Calu3 (cell line): ENCODE measurements around the gene HDAC4. TPM values are rescaled to one million over a fixed set of nuclear protein-coding genes. Genes with fewer than 3 reads are reported as not detected.

Experiments used
- BruUV-seq: library from RNA; stranded (reverse); fragments of 400-500 nt; replicated peaks from 2 replicates; lab custom pipeline; 2021; lab: Mats Ljungman, UMichigan
- CTCF ChIA-PET: fragments of 300-600 bp; sonication (Branson Sonifier 250); formaldehyde crosslinking; loops from one replicate; lab custom pipeline; 2022; ENCODE audit warnings: antibody characterized with exemption; lab: Charles Lee
- DNase-seq: peaks from one replicate; pipeline ENCODE4 v3.0.0; 2022
- H3K27ac Mint-ChIP-seq: one replicate; pipeline ENCODE4 v1.8.0; 2022; ENCODE audit warnings: mixed read lengths; ENCODE audit not compliant: unreplicated experiment
- H3K27me3 Mint-ChIP-seq: one replicate; pipeline ENCODE4 v1.8.0; 2022; ENCODE audit warnings: mixed read lengths; ENCODE audit not compliant: unreplicated experiment
- H3K36me3 Mint-ChIP-seq: one replicate; pipeline ENCODE4 v1.8.0; 2022; ENCODE audit warnings: mild to moderate bottlenecking, moderate library complexity, mixed read lengths; ENCODE audit not compliant: insufficient read depth, unreplicated experiment
- H3K4me1 Mint-ChIP-seq: one replicate; pipeline ENCODE4 v1.8.0; 2022; ENCODE audit warnings: mild to moderate bottlenecking, low read depth, mixed read lengths; ENCODE audit not compliant: unreplicated experiment
- H3K4me3 Mint-ChIP-seq: one replicate; pipeline ENCODE4 v1.8.0; 2022; ENCODE audit warnings: mild to moderate bottlenecking, low read depth, moderate library complexity, mixed read lengths; ENCODE audit not compliant: unreplicated experiment
- H3K9me3 Mint-ChIP-seq: one replicate; pipeline ENCODE4 v1.8.0; 2022; ENCODE audit warnings: low read depth, mixed read lengths; ENCODE audit not compliant: unreplicated experiment
- CTCF ChIP-seq: fragments of 200-600 bp; IDR thresholded peaks from one replicate; pipeline ENCODE4 v1.8.0; 2022; ENCODE audit warnings: antibody characterized with exemption; ENCODE audit not compliant: unreplicated experiment
- intact Hi-C: fragments of 100-400 bp; cut with micrococcal nuclease; formaldehyde crosslinking; loops from one replicate; pipeline ENCODE4 v1.10.0; 2022; ENCODE audit not compliant: unreplicated experiment
- total RNA-seq: library from RNA; stranded (reverse); gene quantifications from 2 replicates; pipeline ENCODE4 v1.2.3, GENCODE V29; 2022

The HDAC4 gene
- total RNA-seq, 1 experiment from 2014 or later, result 39.6 TPM

GRCh38 chr2:239117831-239118230, 283.0 kb downstream of the HDAC4 start:
- H3K4me1 Mint-ChIP-seq, result no peaks in the 10 kb centered on the region
- CTCF ChIA-PET, result interaction anchor here (0.6 to 0.7 kb wide), 3 partner anchors 8 to 204 kb away, joined by 3 to 10 read pairs (median 4); no protein-coding TSS in a partner anchor
- no peaks in the 10 kb centered on the region for H3K9me3 Mint-ChIP-seq
- no peak for DNase-seq
- TF ChIP-seq CTCF, result no peak
- no peak overlapping the region for H3K27ac Mint-ChIP-seq
- H3K27me3 Mint-ChIP-seq, result no peaks in the 10 kb centered on the region
- H3K36me3 Mint-ChIP-seq, result peaks cover 8% of the 10 kb centered on the region
- intact Hi-C loops, result no loop called here
- H3K4me3 Mint-ChIP-seq, result no peak overlapping the region
- BruUV-seq, result no TSS peak

- H3K4me1 Mint-ChIP-seq, result no peaks in the 10 kb centered on the region
- CTCF ChIA-PET, result no interaction called here
- DNase-seq, result no peak
- intact Hi-C loops, result no loop called here
- no TSS peak for BruUV-seq
- no peak for TF ChIP-seq CTCF
- H3K9me3 Mint-ChIP-seq, result no peaks in the 10 kb centered on the region
- H3K27me3 Mint-ChIP-seq, result no peaks in the 10 kb centered on the region
- H3K4me3 Mint-ChIP-seq, result no peak overlapping the region
- H3K36me3 Mint-ChIP-seq, result peaks cover 6% of the 10 kb centered on the region
- H3K27ac Mint-ChIP-seq, result no peak overlapping the region
These were observed 284.2 kb downstream of the HDAC4 start for GRCh38 chr2:239116456-239117246.

- Mint-ChIP-seq H3K27me3 (no peaks in the 10 kb centered on the region), H3K4me3 (no peak overlapping the region), H3K4me1 (no peaks in the 10 kb centered on the region), H3K27ac (no peak overlapping the region), H3K36me3 (peaks cover 5% of the 10 kb centered on the region), H3K9me3 (no peaks in the 10 kb centered on the region)
- no TSS peak for BruUV-seq
- CTCF ChIA-PET, result no interaction called here
- no peak for DNase-seq
- intact Hi-C loops, result no loop called here
- no peak for TF ChIP-seq CTCF
These were observed 285.2 kb downstream of the HDAC4 start for GRCh38 chr2:239115616-239116015.

GRCh38 chr2:239114616-239115265, 286.1 kb downstream of the HDAC4 start:
- Mint-ChIP-seq H3K36me3 (peaks cover 5% of the 10 kb centered on the region), H3K9me3 (no peaks in the 10 kb centered on the region), H3K4me1 (no peaks in the 10 kb centered on the region), H3K27me3 (no peaks in the 10 kb centered on the region), H3K27ac (no peak overlapping the region), H3K4me3 (no peak overlapping the region)
- TF ChIP-seq CTCF, result no peak
- intact Hi-C loops, result no loop called here
- DNase-seq, result no peak
- CTCF ChIA-PET, result no interaction called here
- BruUV-seq, result no TSS peak
